ENCODE measurements around the gene TOMM7. TPM values are rescaled to one million over a fixed set of nuclear protein-coding genes. Genes with fewer than 3 reads are reported as not detected.

The TOMM7 gene
- total RNA-seq, 1 experiment from 2014 or later = 272 TPM

DNA sequence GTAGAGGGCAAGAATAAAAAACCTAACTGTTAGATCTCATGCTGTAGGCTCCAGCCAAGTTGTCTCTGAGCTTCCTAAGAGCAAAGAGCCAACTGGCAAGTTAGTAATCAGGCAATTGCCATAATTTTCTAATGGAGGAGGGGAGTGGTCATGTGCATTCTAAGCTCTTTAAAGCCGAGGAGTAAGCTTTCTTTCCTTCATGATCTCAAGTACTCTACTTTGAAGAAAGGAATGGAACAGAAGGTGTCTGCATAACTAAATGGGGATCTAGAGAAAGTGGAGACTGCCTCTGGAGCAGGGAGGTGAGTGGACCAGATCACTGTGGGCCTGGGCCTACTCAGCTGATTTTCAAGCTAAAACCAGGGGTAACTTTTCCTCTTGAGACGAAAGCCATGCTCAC lies 37.7 kb upstream of the TOMM7 start:
- peaks cover 38% of the 10 kb centered on the region for H3K36me3 Mint-ChIP-seq (ENCODE audit: insufficient read depth, unreplicated experiment)
- H3K27ac Mint-ChIP-seq (ENCODE audit: unreplicated experiment) = no peak overlapping the region
- CTCF ChIA-PET = interaction anchor here (0.8 to 1.2 kb wide), 2 partner anchors 38 to 128 kb away, joined by 3 read pairs; partner anchors contain the start of gene TOMM7
- no peak overlapping the region for H3K4me3 Mint-ChIP-seq (ENCODE audit: low read depth, unreplicated experiment)
- BruUV-seq (replicated peaks) = no TSS peak
- peaks cover 14% of the 10 kb centered on the region for H3K4me1 Mint-ChIP-seq (ENCODE audit: low read depth, unreplicated experiment)
- TF ChIP-seq, protein P1, sequence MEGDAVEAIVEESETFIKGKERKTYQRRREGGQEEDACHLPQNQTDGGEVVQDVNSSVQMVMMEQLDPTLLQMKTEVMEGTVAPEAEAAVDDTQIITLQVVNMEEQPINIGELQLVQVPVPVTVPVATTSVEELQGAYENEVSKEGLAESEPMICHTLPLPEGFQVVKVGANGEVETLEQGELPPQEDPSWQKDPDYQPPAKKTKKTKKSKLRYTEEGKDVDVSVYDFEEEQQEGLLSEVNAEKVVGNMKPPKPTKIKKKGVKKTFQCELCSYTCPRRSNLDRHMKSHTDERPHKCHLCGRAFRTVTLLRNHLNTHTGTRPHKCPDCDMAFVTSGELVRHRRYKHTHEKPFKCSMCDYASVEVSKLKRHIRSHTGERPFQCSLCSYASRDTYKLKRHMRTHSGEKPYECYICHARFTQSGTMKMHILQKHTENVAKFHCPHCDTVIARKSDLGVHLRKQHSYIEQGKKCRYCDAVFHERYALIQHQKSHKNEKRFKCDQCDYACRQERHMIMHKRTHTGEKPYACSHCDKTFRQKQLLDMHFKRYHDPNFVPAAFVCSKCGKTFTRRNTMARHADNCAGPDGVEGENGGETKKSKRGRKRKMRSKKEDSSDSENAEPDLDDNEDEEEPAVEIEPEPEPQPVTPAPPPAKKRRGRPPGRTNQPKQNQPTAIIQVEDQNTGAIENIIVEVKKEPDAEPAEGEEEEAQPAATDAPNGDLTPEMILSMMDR (IDR thresholded peaks at IDR 0.05; ENCODE audit: unreplicated experiment) = no peak
- no peaks in the 10 kb centered on the region for H3K9me3 Mint-ChIP-seq (ENCODE audit: low read depth, unreplicated experiment)
- intact Hi-C loops (cut with micrococcal nuclease; ENCODE audit: unreplicated experiment) = no loop called here
- DNase-seq = no peak
- H3K27me3 Mint-ChIP-seq (ENCODE audit: unreplicated experiment) = no peaks in the 10 kb centered on the region

DNA sequence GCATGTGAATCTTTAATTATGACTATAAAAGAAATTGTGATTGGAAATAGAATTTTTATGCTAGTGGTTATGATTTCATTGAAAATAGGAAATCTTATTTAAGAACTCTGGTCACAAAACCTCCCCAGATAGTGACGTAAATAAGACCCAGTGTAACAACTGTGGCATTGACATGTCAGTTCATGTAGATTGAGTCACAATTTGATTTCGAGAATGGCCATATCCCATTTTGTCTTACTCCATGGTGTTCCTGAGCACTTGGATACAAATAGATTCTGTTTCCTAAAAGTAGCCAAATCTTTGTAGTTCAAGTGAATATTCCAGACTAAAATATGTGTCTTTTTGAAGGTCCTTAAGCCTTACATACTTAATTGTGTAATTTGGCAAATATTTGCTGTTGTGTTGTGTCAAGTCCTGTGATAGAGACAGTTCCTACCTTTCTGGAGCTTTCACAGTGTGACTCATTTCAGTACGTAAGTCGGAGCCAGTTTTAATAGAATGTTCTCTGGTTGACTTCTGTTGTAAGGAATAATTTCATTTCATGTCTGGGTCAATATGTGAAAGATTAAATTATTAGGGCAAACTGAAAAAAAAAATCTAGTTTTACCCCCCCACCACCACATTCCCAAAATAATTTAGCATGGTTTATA lies 37.1 kb upstream of the TOMM7 start:
- H3K4me1 Mint-ChIP-seq (ENCODE audit: low read depth, unreplicated experiment) = peaks cover 14% of the 10 kb centered on the region
- TF ChIP-seq, protein P1 (IDR thresholded peaks at IDR 0.05; ENCODE audit: unreplicated experiment) = no peak
- CTCF ChIA-PET = interaction anchor here (0.8 to 1.2 kb wide), 2 partner anchors 37 to 127 kb away, joined by 3 read pairs; partner anchors contain the start of gene TOMM7
- H3K27me3 Mint-ChIP-seq (ENCODE audit: unreplicated experiment) = no peaks in the 10 kb centered on the region
- no peak overlapping the region for H3K4me3 Mint-ChIP-seq (ENCODE audit: low read depth, unreplicated experiment)
- H3K9me3 Mint-ChIP-seq (ENCODE audit: low read depth, unreplicated experiment) = no peaks in the 10 kb centered on the region
- intact Hi-C loops (cut with micrococcal nuclease; ENCODE audit: unreplicated experiment) = loop anchor here (10.0 kb wide), 1 partner anchor 305 kb away; no protein-coding TSS in a partner anchor
- no peak overlapping the region for H3K27ac Mint-ChIP-seq (ENCODE audit: unreplicated experiment)
- no TSS peak for BruUV-seq (replicated peaks)
- DNase-seq = no peak
- peaks cover 44% of the 10 kb centered on the region for H3K36me3 Mint-ChIP-seq (ENCODE audit: insufficient read depth, unreplicated experiment)

DNA sequence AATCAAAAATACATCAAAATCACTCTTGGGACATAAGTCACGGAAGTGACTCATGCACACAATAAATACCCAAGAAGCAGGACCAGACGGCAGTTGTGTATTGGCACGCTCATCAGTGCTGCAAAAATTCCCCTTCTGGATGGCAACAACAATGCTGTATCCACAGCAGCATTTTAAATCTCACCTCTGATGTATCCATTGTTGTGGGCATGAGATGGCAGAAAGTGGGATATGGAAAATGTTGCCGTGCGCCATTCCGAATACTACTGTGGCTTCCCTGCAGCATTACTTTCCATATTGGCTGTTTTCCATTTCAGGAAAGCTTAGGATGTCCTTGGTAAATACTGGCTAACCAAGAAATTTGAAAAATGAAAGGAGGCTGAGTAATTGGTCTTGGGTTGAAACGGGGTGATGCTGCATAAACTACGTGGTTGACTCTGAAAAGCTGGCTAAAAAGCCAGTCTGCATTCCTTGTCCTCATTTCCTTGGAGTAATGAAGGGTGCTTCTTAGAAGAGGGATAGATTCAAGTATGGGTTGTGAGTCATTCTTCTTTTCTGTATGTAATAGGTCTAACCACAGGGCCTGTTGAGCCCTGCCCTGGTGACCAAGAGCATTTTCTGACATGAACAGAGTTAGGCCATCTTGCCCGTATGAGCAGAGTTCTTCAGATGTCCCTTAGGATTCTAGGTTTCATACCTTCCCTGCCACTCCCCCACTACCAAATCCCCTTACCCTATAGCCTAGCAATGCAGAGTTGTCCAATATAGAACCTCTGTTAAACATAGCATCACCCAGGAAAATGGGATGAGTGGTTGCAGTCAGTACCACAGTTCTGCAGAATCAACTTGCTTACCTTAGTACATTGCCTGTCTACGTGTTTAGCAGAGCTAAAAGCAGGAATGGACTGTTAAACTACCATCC lies 36.3 kb upstream of the TOMM7 start:
- CTCF ChIA-PET = no interaction called here
- DNase-seq = no peak
- TF ChIP-seq, protein P1 (IDR thresholded peaks at IDR 0.05; ENCODE audit: unreplicated experiment) = no peak
- no TSS peak for BruUV-seq (replicated peaks)
- peaks cover 14% of the 10 kb centered on the region for H3K4me1 Mint-ChIP-seq (ENCODE audit: low read depth, unreplicated experiment)
- no peaks in the 10 kb centered on the region for H3K27me3 Mint-ChIP-seq (ENCODE audit: unreplicated experiment)
- peak overlapping the region; percentile 44 for H3K27ac Mint-ChIP-seq (ENCODE audit: unreplicated experiment)
- H3K4me3 Mint-ChIP-seq (ENCODE audit: low read depth, unreplicated experiment) = no peak overlapping the region
- H3K9me3 Mint-ChIP-seq (ENCODE audit: low read depth, unreplicated experiment) = no peaks in the 10 kb centered on the region
- intact Hi-C loops (cut with micrococcal nuclease; ENCODE audit: unreplicated experiment) = loop anchor here (10.0 kb wide), 1 partner anchor 304 kb away; no protein-coding TSS in a partner anchor
- peaks cover 53% of the 10 kb centered on the region for H3K36me3 Mint-ChIP-seq (ENCODE audit: insufficient read depth, unreplicated experiment)

DNA sequence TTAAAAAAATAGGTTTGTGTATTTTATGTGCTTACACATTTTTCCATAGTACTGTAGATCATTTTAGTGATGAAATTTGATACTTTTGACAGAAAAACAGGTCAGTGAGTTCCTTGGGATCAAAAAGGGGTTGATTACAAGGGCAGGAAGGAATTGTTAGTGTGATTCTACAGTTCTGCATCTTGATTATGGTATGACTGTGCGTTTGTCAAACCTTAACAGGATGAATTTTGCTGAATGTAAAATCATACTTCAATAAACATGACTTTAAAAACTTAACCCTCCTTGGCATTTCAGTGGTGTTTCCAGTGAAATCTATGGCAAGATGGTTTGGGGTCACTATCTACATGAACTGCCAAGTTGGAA lies 35.6 kb upstream of the TOMM7 start:
- H3K4me1 Mint-ChIP-seq (ENCODE audit: low read depth, unreplicated experiment) = peaks cover 14% of the 10 kb centered on the region
- H3K4me3 Mint-ChIP-seq (ENCODE audit: low read depth, unreplicated experiment) = no peak overlapping the region
- H3K27ac Mint-ChIP-seq (ENCODE audit: unreplicated experiment) = no peak overlapping the region
- H3K36me3 Mint-ChIP-seq (ENCODE audit: insufficient read depth, unreplicated experiment) = peaks cover 59% of the 10 kb centered on the region
- H3K27me3 Mint-ChIP-seq (ENCODE audit: unreplicated experiment) = peaks cover 5% of the 10 kb centered on the region
- intact Hi-C loops (cut with micrococcal nuclease; ENCODE audit: unreplicated experiment) = loop anchor here (10.0 kb wide), 1 partner anchor 303 kb away; no protein-coding TSS in a partner anchor
- TF ChIP-seq, protein P1 (IDR thresholded peaks at IDR 0.05; ENCODE audit: unreplicated experiment) = no peak
- no peaks in the 10 kb centered on the region for H3K9me3 Mint-ChIP-seq (ENCODE audit: low read depth, unreplicated experiment)
- no peak for DNase-seq
- CTCF ChIA-PET = interaction anchor here (0.6 kb wide), 1 partner anchor 23 kb away, joined by 3 read pairs; no protein-coding TSS in a partner anchor
- no TSS peak for BruUV-seq (replicated peaks)
